NB4 (cell line): ENCODE measurements around the gene HADHA.

ENCODE experiments used
- MAX ChIP-seq: IDR thresholded peaks from 2 replicates; pipeline ENCODE4 v1.6.1; 2011; ENCODE audit warnings: low read depth, low read length
- MYC ChIP-seq: IDR thresholded peaks from 2 replicates; pipeline ENCODE4 v1.6.1; 2011; ENCODE audit warnings: low read depth, low read length
- POLR2A ChIP-seq: IDR thresholded peaks from 2 replicates; pipeline ENCODE4 v1.6.1; 2011; ENCODE audit warnings: mild to moderate bottlenecking; ENCODE audit not compliant: insufficient read length; ENCODE audit errors: extremely low read depth
- TF ChIP-seq, protein P1 (sequence below): IDR thresholded peaks from one replicate; pipeline ENCODE4 v1.5.1; 2012; ENCODE audit warnings: low read depth, low read length

DNA sequence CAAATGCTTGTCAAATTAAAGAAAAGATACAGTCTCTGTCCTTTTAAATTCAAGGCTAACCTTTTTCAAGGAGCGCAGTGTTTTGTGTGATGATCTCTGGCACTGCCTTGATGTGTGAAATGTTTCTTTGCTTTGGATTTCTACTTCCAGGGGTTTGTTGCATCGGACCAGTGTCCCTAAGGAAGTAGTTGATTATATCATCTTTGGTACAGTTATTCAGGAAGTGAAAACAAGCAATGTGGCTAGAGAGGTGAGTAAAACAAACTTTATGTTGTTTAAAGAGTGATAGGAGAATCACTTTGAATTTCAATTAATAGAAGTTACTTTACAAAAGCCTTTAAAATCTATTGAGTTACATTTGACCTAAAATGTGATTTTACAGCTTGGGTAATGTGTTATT is 29.1 kb upstream of the HADHA start:
- TF ChIP-seq, protein P1, sequence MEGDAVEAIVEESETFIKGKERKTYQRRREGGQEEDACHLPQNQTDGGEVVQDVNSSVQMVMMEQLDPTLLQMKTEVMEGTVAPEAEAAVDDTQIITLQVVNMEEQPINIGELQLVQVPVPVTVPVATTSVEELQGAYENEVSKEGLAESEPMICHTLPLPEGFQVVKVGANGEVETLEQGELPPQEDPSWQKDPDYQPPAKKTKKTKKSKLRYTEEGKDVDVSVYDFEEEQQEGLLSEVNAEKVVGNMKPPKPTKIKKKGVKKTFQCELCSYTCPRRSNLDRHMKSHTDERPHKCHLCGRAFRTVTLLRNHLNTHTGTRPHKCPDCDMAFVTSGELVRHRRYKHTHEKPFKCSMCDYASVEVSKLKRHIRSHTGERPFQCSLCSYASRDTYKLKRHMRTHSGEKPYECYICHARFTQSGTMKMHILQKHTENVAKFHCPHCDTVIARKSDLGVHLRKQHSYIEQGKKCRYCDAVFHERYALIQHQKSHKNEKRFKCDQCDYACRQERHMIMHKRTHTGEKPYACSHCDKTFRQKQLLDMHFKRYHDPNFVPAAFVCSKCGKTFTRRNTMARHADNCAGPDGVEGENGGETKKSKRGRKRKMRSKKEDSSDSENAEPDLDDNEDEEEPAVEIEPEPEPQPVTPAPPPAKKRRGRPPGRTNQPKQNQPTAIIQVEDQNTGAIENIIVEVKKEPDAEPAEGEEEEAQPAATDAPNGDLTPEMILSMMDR: no peak
- no peak for TF ChIP-seq POLR2A
- TF ChIP-seq MAX: no peak
- TF ChIP-seq MYC: no peak
